OCI-LY3 (cell line): ENCODE data around the gene SMURF1.

Source experiments
- H2AFZ ChIP-seq: fragments of 200-600, 300-600 bp; shearing (Covaris generic); 2 replicates; pipeline ENCODE4 v1.6.0; 2014; ENCODE audit warnings: antibody characterized with exemption, low read depth, low read length
- H3K27ac ChIP-seq: fragments of 200-600, 300-600 bp; sonication (generic); 2 replicates; pipeline ENCODE4 v1.5.1; 2014; ENCODE audit warnings: mild to moderate bottlenecking, low read length, moderate library complexity, mixed read lengths
- H3K27me3 ChIP-seq: fragments of 200-600, 300-600 bp; sonication (generic); 2 replicates; pipeline ENCODE4 v1.6.1; 2014; ENCODE audit warnings: low read depth, low read length, mixed read lengths
- H3K36me3 ChIP-seq: fragments of 200-600, 300-600 bp; sonication (generic); replicated peaks from 2 replicates; pipeline ENCODE3; 2014; ENCODE audit warnings: low read depth, low read length, mixed read lengths
- H3K4me1 ChIP-seq: fragments of 300-600, 200-600 bp; sonication (generic); 2 replicates; pipeline ENCODE4 v1.6.1; 2014; ENCODE audit warnings: low read length, mixed read lengths
- H3K4me2 ChIP-seq: fragments of 200-600, 300-600 bp; sonication (generic); 2 replicates; pipeline ENCODE4 v1.6.1; 2014; ENCODE audit warnings: low read length, mixed read lengths
- H3K4me3 ChIP-seq: fragments of 300-600, 200-600 bp; sonication (generic); 2 replicates; pipeline ENCODE4 v1.5.1; 2014; ENCODE audit warnings: antibody characterized with exemption, mild to moderate bottlenecking, low read length, moderate library complexity
- H3K79me2 ChIP-seq: fragments of 300-600, 200-600 bp; shearing (Covaris generic); 2 replicates; pipeline ENCODE4 v1.6.1; 2014; ENCODE audit warnings: mild to moderate bottlenecking, low read length, mixed read lengths
- H3K9ac ChIP-seq: fragments of 300-600, 200-600 bp; shearing (Covaris generic); 2 replicates; pipeline ENCODE4 v1.6.0; 2014; ENCODE audit warnings: mild to moderate bottlenecking, low read length, moderate library complexity
- H3K9me3 ChIP-seq: fragments of 200-600, 300-600 bp; shearing (Covaris generic); 2 replicates; pipeline ENCODE4 v1.6.1; 2014; ENCODE audit warnings: low read length, mixed read lengths; ENCODE audit not compliant: insufficient read depth
- H4K20me1 ChIP-seq: fragments of 200-600, 300-600 bp; sonication (generic); 2 replicates; pipeline ENCODE4 v1.6.1; 2016; ENCODE audit warnings: low read length, mixed read lengths; ENCODE audit not compliant: insufficient read depth
- EZH2phosphoT487 ChIP-seq: fragments of 200-600 bp; shearing (Covaris generic); IDR thresholded peaks from 2 replicates; pipeline ENCODE4 v1.6.1; 2018; ENCODE audit warnings: antibody characterized with exemption, mixed run types, low read depth
- TF ChIP-seq, protein P1 (sequence below): fragments of 200-600, 300-600 bp; sonication (generic); IDR thresholded peaks from 2 replicates; pipeline ENCODE4 v1.5.1; 2014; ENCODE audit warnings: antibody characterized with exemption, low read length, low read depth

The SMURF1 gene

DNA sequence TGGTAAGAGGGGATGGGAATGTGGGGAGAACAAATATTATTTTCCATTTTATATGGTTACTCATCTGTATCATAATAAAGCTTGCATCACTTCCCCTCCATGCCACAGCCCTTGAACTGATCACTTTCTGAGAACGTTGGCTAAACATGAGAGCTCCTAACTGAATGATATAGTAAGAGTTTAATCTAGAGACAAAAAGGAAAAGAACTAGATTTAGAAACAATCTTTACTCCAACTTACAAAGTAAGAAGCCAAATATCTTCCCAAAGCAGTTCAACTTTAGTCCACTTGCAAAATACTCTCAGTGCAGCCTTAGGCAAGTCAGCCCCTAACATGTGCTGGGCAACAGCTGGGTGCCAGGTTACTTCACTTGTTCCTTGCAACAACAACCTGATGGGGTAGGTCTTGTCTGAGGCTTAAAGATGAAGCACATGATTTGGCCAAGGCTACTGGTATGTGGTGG, 20.3 kb downstream of the SMURF1 start:
- Histone ChIP-seq H4K20me1 (peaks cover 33% of the 10 kb centered on the region), H3K36me3 (no peaks in the 10 kb centered on the region), H3K27me3 (no peaks in the 10 kb centered on the region), H2AFZ (no peak overlapping the region), H3K9me3 (no peaks in the 10 kb centered on the region), H3K27ac (no peak overlapping the region), H3K4me2 (no peak overlapping the region), H3K79me2 (peaks cover 57% of the 10 kb centered on the region), H3K4me1 (no peaks in the 10 kb centered on the region), H3K4me3 (no peak overlapping the region), H3K9ac (no peak overlapping the region)
- no peak for TF ChIP-seq EZH2phosphoT487
- TF ChIP-seq, protein P1, sequence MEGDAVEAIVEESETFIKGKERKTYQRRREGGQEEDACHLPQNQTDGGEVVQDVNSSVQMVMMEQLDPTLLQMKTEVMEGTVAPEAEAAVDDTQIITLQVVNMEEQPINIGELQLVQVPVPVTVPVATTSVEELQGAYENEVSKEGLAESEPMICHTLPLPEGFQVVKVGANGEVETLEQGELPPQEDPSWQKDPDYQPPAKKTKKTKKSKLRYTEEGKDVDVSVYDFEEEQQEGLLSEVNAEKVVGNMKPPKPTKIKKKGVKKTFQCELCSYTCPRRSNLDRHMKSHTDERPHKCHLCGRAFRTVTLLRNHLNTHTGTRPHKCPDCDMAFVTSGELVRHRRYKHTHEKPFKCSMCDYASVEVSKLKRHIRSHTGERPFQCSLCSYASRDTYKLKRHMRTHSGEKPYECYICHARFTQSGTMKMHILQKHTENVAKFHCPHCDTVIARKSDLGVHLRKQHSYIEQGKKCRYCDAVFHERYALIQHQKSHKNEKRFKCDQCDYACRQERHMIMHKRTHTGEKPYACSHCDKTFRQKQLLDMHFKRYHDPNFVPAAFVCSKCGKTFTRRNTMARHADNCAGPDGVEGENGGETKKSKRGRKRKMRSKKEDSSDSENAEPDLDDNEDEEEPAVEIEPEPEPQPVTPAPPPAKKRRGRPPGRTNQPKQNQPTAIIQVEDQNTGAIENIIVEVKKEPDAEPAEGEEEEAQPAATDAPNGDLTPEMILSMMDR, result no peak

DNA sequence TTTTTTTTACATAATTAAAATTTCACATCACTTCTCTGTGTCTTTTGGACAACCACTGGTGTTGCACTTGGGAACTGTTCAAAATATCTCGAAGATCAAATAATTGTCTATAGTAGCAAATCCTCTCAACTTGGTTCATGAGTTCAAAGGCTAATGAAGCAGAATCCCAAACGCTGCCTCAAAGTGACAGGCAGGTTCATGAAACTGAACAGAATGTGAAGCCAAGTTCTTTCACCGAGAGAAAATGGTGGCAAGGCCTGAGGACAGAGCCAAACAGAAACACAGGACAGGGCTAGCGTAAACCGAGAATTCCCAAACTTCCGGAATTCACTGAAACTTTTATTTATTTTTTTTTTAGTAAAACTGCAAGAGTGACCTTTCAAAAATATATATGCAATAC, 21.1 kb downstream of the SMURF1 start:
- Histone ChIP-seq H3K36me3 (no peaks in the 10 kb centered on the region), H3K4me3 (no peak overlapping the region), H3K4me1 (0 out of 2 replicates have a peak, but pooled peaks cover 4% of the 10 kb centered on the region), H3K4me2 (no peak overlapping the region), H3K27me3 (no peaks in the 10 kb centered on the region), H3K79me2 (peaks cover 56% of the 10 kb centered on the region), H3K9me3 (no peaks in the 10 kb centered on the region), H3K27ac (no peak overlapping the region), H4K20me1 (peaks cover 32% of the 10 kb centered on the region; the same call in 1 of the 2 replicates), H2AFZ (no peak overlapping the region), H3K9ac (no peak overlapping the region)
- TF ChIP-seq EZH2phosphoT487, result no peak
- TF ChIP-seq, protein P1, result no peak

DNA sequence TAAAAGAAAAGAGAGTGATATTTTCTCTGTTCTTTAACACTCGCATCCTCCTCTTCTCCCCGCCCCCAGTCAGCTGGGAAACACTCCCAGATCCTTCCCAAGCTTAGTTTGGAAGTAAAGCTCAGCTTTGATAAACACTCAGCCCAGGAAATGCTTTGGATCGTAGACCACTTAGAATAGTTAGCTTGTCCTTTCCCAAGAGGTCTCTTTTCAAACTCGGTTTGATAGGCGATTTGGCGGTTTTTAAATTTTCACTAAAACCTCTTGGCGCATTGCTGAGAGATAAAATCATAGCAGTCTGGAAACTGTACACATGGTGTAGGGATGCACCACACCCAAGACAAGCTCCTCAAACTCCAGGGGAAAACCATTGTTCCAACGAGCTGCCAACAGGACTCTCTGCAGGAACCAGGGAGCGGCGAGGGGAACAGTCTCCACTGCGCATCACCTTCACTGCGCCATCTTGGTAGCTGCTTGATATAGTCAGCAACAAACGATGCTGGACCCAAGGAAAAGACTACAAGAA, 22.3 kb downstream of the SMURF1 start:
- Histone ChIP-seq H3K4me3 (no peak overlapping the region), H4K20me1 (peaks cover 27% of the 10 kb centered on the region; the same call in 1 of the 2 replicates), H3K9ac (no peak overlapping the region), H3K79me2 (peaks cover 54% of the 10 kb centered on the region), H3K4me2 (no peak overlapping the region), H3K9me3 (no peaks in the 10 kb centered on the region), H3K36me3 (no peaks in the 10 kb centered on the region), H3K27me3 (no peaks in the 10 kb centered on the region), H3K27ac (no peak overlapping the region), H3K4me1 (peaks cover 6% of the 10 kb centered on the region), H2AFZ (no peak overlapping the region)
- TF ChIP-seq, protein P1, result no peak
- no peak for TF ChIP-seq EZH2phosphoT487

DNA sequence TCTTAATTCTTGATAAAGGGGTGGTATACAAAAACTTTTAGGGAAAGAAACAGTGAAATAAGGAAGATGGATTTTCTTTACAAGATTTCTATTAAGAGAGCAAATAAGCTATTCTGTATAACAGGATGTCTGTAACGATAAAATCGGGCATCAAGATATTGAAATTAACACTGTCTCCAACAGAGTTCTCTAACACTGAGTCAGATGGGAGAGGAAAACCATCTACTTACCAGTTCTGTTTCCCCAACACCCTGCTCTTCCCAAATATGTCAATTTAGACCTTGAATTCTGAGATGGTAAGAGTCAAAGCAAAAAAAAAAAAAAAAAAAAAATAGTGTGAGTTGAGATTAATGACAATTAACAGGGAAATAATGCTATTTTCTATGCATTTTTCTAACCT, 23.0 kb downstream of the SMURF1 start:
- no peaks in the 10 kb centered on the region for H3K9me3 ChIP-seq
- peaks cover 26% of the 10 kb centered on the region; the same call in 1 of the 2 replicates for H4K20me1 ChIP-seq
- H3K9ac ChIP-seq, result no peak overlapping the region
- H3K4me3 ChIP-seq, result no peak overlapping the region
- TF ChIP-seq, protein P1, result no peak
- no peak for TF ChIP-seq EZH2phosphoT487
- H3K27me3 ChIP-seq, result no peaks in the 10 kb centered on the region
- H3K27ac ChIP-seq, result no peak overlapping the region
- H3K4me1 ChIP-seq, result peaks cover 12% of the 10 kb centered on the region
- H3K79me2 ChIP-seq, result peaks cover 59% of the 10 kb centered on the region
- H3K36me3 ChIP-seq, result no peaks in the 10 kb centered on the region
- H3K4me2 ChIP-seq, result no peak overlapping the region
- no peak overlapping the region for H2AFZ ChIP-seq
